Muscle of leg (tissue), 11 donors: ENCODE data around the gene ANKMY2. TPM values are rescaled to one million over a fixed set of nuclear protein-coding genes. Genes with fewer than 3 reads are reported as not detected.
"Not testable (repeated sequence)": the region's sequence is repeated elsewhere in the genome, so short reads cannot be mapped to it uniquely, and the experiment has no call there.

Source experiments
- DNase-seq: peaks from one replicate; pipeline ENCODE4 v3.0.0; 2013
- H3K27ac ChIP-seq: one replicate; pipeline ENCODE4 v1.5.1; 2013; ENCODE audit warnings: mild to moderate bottlenecking, low read length, control low read depth
- H3K27me3 ChIP-seq: one replicate; pipeline ENCODE4 v1.6.1; 2013; ENCODE audit warnings: low read length; ENCODE audit not compliant: control insufficient read depth, insufficient read depth
- H3K36me3 ChIP-seq: one replicate; pipeline ENCODE4 v1.6.1; 2013; ENCODE audit warnings: low read length; ENCODE audit not compliant: control insufficient read depth, insufficient read depth
- H3K4me1 ChIP-seq: one replicate; pipeline ENCODE4 v1.6.1; 2013; ENCODE audit warnings: low read length; ENCODE audit not compliant: control insufficient read depth, insufficient read depth
- H3K4me3 ChIP-seq: one replicate; pipeline ENCODE4 v1.5.1; 2013; ENCODE audit warnings: low read length, control low read depth
- H3K9me3 ChIP-seq: replicated peaks from 2 replicates; pipeline ENCODE4 v1.6.1; 2013; ENCODE audit warnings: low read depth, low read length; ENCODE audit not compliant: control insufficient read depth
- WGBS: methylation state at CpG from one replicate; pipeline ENCODE4 v1.1.5; 2013; ENCODE audit warnings: missing lambda C conversion rate; ENCODE audit not compliant: insufficient coverage; 5-methylcytosine and 5-hydroxymethylcytosine counted together
- polyA plus RNA-seq, 8 donors: library from polyadenylated mRNA; unstranded; fragments of 120-200 nt; gene quantifications; one replicate each; pipeline versions ENCODE4 v1.2.1 to v1.2.3, GENCODE V29; 2013; ENCODE audit warnings: inconsistent platforms in 1 of 8, low replicate concordance in 1 of 8; ENCODE audit not compliant: insufficient read length in 8 of 8, insufficient read depth in 1 of 8
- total RNA-seq: library from RNA; stranded (reverse); fragments of 120-200 nt; gene quantifications from one replicate; pipeline ENCODE4 v1.2.4, GENCODE V29; 2013

ANKMY2 gene
- total and polyA plus RNA-seq, 9 donors: 18.9 to 31.9 (median 22.7) TPM

GRCh38 chr7:16603633-16604032, 41.9 kb downstream of the ANKMY2 start:
- Histone ChIP-seq H3K9me3 (no peaks in the 10 kb centered on the region), H3K27ac (no peak overlapping the region), H3K4me1 (no peaks in the 10 kb centered on the region), H3K27me3 (no peaks in the 10 kb centered on the region), H3K4me3 (no peak overlapping the region), H3K36me3 (peaks cover 56% of the 10 kb centered on the region)
- DNase-seq: no peak

- Histone ChIP-seq H3K9me3 (no peaks in the 10 kb centered on the region), H3K36me3 (peaks cover 52% of the 10 kb centered on the region)
- 80% methylated on average over 3 of the region's 7 CpGs for WGBS
Observed at GRCh38 chr7:16599860-16600259, 45.7 kb downstream of the ANKMY2 start.

GRCh38 chr7:16598015-16598414, 47.5 kb downstream of the ANKMY2 start:
- WGBS: no CpG with 5 or more reads among the region's 4 CpGs
- Histone ChIP-seq H3K36me3 (peaks cover 38% of the 10 kb centered on the region), H3K4me3 (no peak overlapping the region), H3K9me3 (no peaks in the 10 kb centered on the region), H3K27ac (no peak overlapping the region), H3K27me3 (no peaks in the 10 kb centered on the region), H3K4me1 (no peaks in the 10 kb centered on the region)
- DNase-seq: no peak

More at GRCh38 chr7:16599860-16600259, 45.7 kb downstream of the ANKMY2 start:
- Histone ChIP-seq H3K27ac (no peak overlapping the region), H3K4me1 (no peaks in the 10 kb centered on the region), H3K4me3 (no peak overlapping the region), H3K27me3 (no peaks in the 10 kb centered on the region)
- no peak for DNase-seq

GRCh38 chr7:16595596-16595995, 50.0 kb downstream of the ANKMY2 start:
- 55% methylated on average over 2 of the region's 4 CpGs for WGBS
- peaks cover 21% of the 10 kb centered on the region for H3K36me3 ChIP-seq
- H3K4me1 ChIP-seq, H3K9me3 ChIP-seq, H3K4me3 ChIP-seq, H3K27ac ChIP-seq, H3K27me3 ChIP-seq, DNase-seq: not testable (repeated sequence)

- Histone ChIP-seq H3K36me3 (peaks cover 14% of the 10 kb centered on the region), H3K27ac (no peak overlapping the region), H3K4me1 (no peaks in the 10 kb centered on the region), H3K4me3 (no peak overlapping the region), H3K27me3 (no peaks in the 10 kb centered on the region), H3K9me3 (no peaks in the 10 kb centered on the region)
- WGBS: no CpG with 5 or more reads among the region's 1 CpG
- DNase-seq: no peak
Observed at GRCh38 chr7:16594676-16595075, 50.9 kb downstream of the ANKMY2 start.

- Histone ChIP-seq H3K27me3 (no peaks in the 10 kb centered on the region), H3K4me3 (no peak overlapping the region)
- DNase-seq: no peak
Observed at GRCh38 chr7:16594061-16594460, 51.5 kb downstream of the ANKMY2 start.

GRCh38 chr7:16592395-16592794, 53.2 kb downstream of the ANKMY2 start:
- no peaks in the 10 kb centered on the region for H3K9me3 ChIP-seq
- H3K4me1 ChIP-seq: no peaks in the 10 kb centered on the region
- H3K27ac ChIP-seq: no peak overlapping the region
- no peak overlapping the region for H3K4me3 ChIP-seq
- DNase-seq: no peak
- no peaks in the 10 kb centered on the region for H3K27me3 ChIP-seq
- WGBS: 67% methylated on average over 1 of the region's 3 CpGs
- H3K36me3 ChIP-seq: no peaks in the 10 kb centered on the region

More at GRCh38 chr7:16594061-16594460, 51.5 kb downstream of the ANKMY2 start:
- Histone ChIP-seq H3K27ac (no peak overlapping the region), H3K9me3 (no peaks in the 10 kb centered on the region), H3K36me3 (peaks cover 11% of the 10 kb centered on the region), H3K4me1 (no peaks in the 10 kb centered on the region)

- Histone ChIP-seq H3K4me3 (no peak overlapping the region), H3K27me3 (no peaks in the 10 kb centered on the region), H3K36me3 (no peaks in the 10 kb centered on the region), H3K9me3 (no peaks in the 10 kb centered on the region), H3K4me1 (no peaks in the 10 kb centered on the region), H3K27ac (no peak overlapping the region)
- no CpG with 5 or more reads among the region's 1 CpG for WGBS
- DNase-seq: no peak
Observed at GRCh38 chr7:16590424-16590823, 55.1 kb downstream of the ANKMY2 start.

GRCh38 chr7:16589881-16590280, 55.7 kb downstream of the ANKMY2 start:
- WGBS: no CpG with 5 or more reads among the region's 2 CpGs
- DNase-seq: peak; percentile 41

GRCh38 chr7:16587790-16588189, 57.8 kb downstream of the ANKMY2 start:
- H3K36me3 ChIP-seq: no peaks in the 10 kb centered on the region
- H3K4me1 ChIP-seq: no peaks in the 10 kb centered on the region
- DNase-seq: peak; percentile 74
- no peak overlapping the region for H3K27ac ChIP-seq
- no peak overlapping the region for H3K4me3 ChIP-seq
- 0% methylated on average over 1 of the region's 6 CpGs for WGBS
- no peaks in the 10 kb centered on the region for H3K27me3 ChIP-seq
- H3K9me3 ChIP-seq: no peaks in the 10 kb centered on the region

More at GRCh38 chr7:16589881-16590280, 55.7 kb downstream of the ANKMY2 start:
- H3K4me3 ChIP-seq: no peak overlapping the region
- no peaks in the 10 kb centered on the region for H3K27me3 ChIP-seq
- no peaks in the 10 kb centered on the region for H3K36me3 ChIP-seq
- no peaks in the 10 kb centered on the region for H3K9me3 ChIP-seq
- H3K27ac ChIP-seq: no peak overlapping the region
- no peaks in the 10 kb centered on the region for H3K4me1 ChIP-seq

GRCh38 chr7:16587129-16587528, 58.4 kb downstream of the ANKMY2 start:
- no peak for DNase-seq
- no peaks in the 10 kb centered on the region for H3K36me3 ChIP-seq
- H3K4me1 ChIP-seq: no peaks in the 10 kb centered on the region
- no CpG with 5 or more reads among the region's 3 CpGs for WGBS
- no peaks in the 10 kb centered on the region for H3K27me3 ChIP-seq
- no peak overlapping the region for H3K4me3 ChIP-seq
- H3K9me3 ChIP-seq: no peaks in the 10 kb centered on the region
- H3K27ac ChIP-seq: no peak overlapping the region
